ENCODE measurements around the gene EFHC1.

DNA sequence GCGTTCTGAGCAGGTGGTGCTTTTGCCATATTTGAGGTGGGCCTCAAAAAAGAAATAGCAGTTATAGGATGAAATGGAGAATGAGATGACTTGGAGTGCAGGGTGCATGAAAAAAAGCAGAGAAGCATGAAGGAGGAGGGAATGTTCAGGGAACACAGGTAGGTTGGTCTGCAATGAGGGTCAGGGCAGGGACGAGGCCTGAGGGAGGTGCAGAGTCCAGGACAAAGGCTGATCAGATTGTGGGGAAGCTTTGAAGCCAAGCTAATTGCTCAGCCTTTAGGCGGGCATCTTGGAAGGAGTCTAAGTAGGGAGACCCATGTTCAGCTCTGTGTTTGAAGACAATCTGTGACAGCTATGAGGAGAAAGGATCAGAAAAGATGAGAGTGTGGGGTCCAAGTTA lies 144.7 kb downstream of the EFHC1 start:
- TF ChIP-seq, protein P1, sequence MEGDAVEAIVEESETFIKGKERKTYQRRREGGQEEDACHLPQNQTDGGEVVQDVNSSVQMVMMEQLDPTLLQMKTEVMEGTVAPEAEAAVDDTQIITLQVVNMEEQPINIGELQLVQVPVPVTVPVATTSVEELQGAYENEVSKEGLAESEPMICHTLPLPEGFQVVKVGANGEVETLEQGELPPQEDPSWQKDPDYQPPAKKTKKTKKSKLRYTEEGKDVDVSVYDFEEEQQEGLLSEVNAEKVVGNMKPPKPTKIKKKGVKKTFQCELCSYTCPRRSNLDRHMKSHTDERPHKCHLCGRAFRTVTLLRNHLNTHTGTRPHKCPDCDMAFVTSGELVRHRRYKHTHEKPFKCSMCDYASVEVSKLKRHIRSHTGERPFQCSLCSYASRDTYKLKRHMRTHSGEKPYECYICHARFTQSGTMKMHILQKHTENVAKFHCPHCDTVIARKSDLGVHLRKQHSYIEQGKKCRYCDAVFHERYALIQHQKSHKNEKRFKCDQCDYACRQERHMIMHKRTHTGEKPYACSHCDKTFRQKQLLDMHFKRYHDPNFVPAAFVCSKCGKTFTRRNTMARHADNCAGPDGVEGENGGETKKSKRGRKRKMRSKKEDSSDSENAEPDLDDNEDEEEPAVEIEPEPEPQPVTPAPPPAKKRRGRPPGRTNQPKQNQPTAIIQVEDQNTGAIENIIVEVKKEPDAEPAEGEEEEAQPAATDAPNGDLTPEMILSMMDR (IDR thresholded peaks at IDR 0.05; ENCODE audit: low read depth, low read length, missing input control): no peak
- TF ChIP-seq, protein P2, sequence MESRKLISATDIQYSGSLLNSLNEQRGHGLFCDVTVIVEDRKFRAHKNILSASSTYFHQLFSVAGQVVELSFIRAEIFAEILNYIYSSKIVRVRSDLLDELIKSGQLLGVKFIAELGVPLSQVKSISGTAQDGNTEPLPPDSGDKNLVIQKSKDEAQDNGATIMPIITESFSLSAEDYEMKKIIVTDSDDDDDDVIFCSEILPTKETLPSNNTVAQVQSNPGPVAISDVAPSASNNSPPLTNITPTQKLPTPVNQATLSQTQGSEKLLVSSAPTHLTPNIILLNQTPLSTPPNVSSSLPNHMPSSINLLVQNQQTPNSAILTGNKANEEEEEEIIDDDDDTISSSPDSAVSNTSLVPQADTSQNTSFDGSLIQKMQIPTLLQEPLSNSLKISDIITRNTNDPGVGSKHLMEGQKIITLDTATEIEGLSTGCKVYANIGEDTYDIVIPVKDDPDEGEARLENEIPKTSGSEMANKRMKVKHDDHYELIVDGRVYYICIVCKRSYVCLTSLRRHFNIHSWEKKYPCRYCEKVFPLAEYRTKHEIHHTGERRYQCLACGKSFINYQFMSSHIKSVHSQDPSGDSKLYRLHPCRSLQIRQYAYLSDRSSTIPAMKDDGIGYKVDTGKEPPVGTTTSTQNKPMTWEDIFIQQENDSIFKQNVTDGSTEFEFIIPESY (IDR thresholded peaks at IDR 0.05): no peak
- TF ChIP-seq, protein P3, sequence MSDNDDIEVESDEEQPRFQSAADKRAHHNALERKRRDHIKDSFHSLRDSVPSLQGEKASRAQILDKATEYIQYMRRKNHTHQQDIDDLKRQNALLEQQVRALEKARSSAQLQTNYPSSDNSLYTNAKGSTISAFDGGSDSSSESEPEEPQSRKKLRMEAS (IDR thresholded peaks at IDR 0.05): no peak
